HG03045 (cell line): ENCODE results near the gene NEK8.
A peak's percentile ranks its signal among the peaks of the same experiment; 100 is the strongest.
"Not testable (repeated sequence)": the region's sequence is repeated elsewhere in the genome, so short reads cannot be mapped to it uniquely, and the experiment has no call there.

ENCODE experiments used
- ATAC-seq: cut with Tn5 transposase; IDR thresholded peaks from one replicate; pipeline ENCODE4 v1.9.1; 2021; ENCODE audit warnings: mild to moderate bottlenecking, moderate library complexity; ENCODE audit not compliant: unreplicated experiment

Gene NEK8

DNA sequence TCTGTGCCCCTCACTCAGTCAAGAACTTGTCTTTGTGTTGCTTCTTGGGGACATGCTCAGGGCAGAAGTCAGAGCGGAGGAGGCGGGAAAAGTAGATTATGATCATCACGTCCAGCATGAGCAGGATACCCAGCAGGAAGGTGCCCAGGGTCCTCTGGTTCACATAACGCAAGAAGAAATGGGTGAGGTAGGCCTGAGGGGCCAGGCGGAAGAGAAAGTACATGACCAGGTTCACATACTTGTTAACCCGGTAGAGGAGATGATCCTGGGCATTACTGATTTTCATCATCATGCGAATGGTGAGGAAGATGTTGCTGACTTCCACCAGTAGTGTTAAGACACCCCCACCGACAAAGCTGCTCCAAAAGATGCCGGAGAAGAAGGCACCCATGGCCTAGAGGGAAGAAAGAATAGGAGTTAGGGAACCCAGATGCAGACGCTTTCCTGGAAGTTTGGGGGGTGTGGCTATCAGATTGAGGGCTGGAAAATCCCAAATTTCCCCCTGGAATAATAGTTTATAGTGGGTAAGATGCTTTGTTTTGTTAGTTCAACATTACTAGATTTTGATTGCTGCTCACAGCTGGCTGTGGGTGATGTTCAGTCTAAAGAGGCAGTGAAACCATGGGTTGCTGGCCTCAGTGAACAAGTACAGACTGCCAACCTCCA, 4.0 kb upstream of the NEK8 start:
- ATAC-seq: no peak

DNA sequence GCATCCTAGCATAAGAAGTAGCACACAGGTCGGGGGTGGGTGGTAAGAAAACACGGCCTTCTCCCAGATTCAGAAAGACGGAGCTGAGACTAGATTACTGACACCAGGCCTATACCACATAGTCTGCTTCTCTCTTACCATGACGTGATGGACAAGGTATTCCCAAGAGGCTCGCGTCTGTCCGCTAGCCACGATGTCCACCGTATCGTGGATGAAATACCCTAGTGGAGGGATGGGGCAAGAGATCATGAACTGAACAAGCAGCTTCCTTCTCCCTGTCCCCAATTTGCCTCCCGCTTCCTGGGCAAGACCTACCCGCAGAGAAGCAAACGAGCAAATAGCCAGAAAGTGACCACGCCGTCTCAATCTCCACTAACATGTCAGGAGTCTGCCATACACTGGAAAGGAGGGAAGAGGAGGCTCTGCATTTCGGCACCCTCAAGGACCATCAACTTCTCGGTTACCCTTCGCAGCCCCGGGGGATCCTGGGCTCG, 3.4 kb upstream of the NEK8 start:
- no peak for ATAC-seq

DNA sequence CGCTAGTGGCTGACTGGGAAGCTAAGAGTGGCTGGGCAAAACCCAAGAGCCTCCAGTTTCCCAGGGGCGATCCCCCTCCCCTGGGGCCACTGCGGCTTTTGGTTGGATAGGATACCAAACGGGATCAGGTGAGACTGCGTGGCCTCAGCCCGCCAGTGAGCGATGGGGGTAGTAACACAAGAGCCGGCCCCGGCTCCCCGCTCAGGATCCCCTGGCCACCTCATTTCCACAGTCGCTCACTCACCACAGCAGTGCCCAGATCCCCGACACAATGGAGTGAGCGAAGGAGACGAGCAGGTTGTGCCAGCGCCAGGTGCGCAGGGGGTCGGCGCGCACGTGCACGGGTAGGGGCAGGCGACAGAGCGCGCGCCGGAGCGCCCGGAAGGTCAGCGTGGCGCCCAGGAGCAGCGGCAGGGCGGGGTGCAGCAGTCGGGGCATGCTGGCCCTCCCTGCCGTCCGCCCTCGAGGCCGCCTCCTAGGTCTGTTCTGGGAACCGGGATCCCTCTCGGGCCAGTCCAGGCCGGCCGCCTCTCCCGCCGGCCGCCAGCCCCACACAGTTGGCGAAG, 2.8 kb upstream of the NEK8 start:
- peak; percentile 4 for ATAC-seq

DNA sequence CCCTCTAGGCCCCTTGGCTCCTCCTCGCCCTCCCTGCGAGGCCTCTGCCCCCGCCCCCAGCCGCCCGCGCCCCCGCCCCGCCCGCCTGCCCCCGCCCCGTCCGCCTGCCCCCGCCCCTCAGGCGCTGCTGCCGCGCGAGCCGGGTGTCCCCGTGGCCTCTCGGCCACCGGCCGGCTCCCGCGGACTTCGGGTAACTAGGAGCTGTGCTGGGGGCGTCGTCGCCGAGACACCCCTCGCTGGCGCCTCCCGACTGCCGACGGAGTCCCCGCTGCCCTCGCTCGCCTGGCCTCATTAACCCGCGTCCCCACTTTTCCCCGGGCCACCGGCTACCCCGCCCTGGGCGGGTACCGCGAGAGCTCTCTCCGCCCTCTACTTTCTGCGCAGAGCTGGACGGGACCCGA, 2.4 kb upstream of the NEK8 start, which contains the start of gene TLCD1:
TLCD1 (minus strand) TSS at position 8 of the 401 bp plus-strand sequence. CDS start 136 bp downstream, outside the sequence.
- peak; percentile 17 for ATAC-seq

DNA sequence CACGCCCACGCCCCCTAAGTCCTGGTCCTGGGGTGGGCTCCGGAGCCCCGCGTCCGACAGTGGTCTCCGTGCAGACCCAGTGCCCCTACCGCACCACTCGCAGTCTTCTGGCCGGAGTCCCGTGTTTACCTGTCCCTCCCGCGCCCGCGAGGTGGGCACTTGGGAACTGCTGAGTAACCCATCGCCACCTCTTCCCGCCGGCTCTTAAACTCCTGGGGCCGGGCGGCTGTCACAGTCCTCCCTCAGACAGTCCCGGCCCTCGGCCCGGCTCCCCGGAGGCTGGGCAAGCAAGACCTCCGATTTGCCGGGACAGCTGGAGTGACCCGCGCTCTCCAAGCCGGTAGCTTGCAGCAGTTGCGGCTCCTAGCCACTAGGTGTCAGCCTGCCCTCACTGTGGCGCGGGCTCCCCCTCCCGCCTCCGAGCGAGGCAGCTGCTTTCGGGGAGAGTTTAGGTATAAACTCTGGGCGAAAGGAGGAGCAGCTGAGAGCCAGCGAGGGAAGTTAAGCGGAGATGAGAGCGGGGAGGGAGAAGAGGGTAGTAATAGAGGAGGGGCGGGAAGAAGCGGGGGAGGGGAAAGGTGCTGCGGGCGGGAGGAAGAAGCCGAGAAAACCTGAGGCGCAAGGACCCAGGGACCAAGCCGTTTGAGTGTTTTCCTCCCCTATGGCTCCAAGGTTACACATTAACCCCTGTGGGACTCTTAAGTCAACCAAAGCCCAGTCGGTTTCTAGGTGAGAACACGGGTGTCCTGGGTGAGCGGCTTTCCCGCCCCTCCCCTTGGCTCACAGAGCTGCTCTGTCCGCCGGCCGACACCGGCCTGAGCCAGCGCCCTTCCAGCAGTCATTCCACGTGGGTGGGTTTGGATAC, 1.7 kb upstream of the NEK8 start:
- ATAC-seq: peak; percentile 31

DNA sequence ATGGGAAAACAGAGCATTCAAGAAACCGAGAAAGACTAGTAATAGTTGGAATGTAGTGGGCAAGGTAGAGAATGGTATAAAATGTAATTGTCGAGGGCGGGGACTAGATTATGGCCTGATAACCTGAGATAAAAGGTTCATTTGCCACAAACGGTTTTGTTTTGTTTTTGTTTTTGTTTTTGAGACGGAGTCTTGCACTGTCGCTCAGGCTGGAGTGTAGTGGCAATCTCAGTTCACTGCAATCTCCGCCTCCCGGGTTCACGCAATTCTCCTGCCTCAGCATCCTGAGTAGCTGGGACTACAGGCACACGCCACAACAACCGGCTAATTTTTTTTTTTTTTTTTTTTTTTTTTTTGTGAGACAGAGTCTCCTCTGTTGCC, 1.4 kb downstream of the NEK8 start:
- no peak for ATAC-seq

DNA sequence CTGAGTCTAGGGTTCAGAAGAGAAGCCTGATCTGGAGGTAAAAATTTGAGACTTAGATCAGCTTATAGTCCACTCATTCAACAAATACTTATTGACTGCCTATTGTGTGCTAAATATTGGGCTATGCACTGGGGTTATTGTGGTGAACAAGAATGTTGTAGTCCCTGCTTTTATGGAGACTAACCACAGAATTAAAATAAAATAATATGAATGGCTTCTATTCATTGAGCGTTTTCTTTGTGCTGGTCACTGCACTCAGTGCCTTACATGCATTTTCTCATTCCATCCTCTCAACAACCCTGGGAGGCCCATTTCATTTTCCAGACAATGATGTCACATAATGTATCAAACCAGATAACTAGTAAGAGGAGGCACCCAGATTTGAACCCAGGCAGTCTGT, 4.8 kb downstream of the NEK8 start:
- ATAC-seq: no peak

DNA sequence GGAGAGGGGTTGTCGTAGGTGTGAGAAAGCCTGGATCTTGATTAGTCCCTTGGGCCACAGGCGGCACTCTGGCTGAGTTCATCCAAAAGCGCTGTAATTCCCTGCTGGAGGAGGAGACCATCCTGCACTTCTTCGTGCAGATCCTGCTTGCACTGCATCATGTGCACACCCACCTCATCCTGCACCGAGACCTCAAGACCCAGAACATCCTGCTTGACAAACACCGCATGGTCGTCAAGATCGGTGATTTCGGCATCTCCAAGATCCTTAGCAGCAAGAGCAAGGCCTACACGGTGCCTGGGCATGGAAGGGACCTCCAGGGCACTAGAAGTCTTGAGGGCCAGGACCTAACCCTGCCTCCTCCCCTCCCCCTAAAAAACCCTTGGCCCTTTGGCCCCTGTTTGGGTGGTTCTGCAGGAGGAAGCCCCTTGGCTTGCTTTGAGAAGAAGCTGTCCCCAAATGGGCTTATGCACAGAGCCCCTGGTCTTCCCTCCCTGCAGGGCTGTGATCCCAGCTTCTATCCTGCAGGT, 6.2 kb downstream of the NEK8 start:
- no peak for ATAC-seq

DNA sequence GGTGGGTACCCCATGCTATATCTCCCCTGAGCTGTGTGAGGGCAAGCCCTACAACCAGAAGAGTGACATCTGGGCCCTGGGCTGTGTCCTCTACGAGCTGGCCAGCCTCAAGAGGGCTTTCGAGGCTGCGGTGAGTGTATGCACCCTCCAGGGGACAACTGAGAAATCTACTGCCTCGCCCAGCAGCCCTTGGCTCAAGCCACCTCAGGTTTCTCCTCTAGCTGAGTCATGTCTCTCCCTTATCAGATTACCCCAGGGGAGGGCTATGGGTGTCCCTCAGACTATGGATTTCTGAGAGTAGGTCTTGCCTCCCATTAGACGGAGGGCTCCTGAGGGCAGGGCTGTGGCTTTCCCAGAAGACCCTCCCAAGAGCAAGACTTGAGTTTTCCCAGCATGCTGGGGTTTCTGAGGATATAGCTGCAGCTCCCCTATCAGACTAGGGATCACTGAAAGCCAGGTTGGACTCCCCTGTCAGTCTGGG, 6.7 kb downstream of the NEK8 start:
- ATAC-seq: no peak

DNA sequence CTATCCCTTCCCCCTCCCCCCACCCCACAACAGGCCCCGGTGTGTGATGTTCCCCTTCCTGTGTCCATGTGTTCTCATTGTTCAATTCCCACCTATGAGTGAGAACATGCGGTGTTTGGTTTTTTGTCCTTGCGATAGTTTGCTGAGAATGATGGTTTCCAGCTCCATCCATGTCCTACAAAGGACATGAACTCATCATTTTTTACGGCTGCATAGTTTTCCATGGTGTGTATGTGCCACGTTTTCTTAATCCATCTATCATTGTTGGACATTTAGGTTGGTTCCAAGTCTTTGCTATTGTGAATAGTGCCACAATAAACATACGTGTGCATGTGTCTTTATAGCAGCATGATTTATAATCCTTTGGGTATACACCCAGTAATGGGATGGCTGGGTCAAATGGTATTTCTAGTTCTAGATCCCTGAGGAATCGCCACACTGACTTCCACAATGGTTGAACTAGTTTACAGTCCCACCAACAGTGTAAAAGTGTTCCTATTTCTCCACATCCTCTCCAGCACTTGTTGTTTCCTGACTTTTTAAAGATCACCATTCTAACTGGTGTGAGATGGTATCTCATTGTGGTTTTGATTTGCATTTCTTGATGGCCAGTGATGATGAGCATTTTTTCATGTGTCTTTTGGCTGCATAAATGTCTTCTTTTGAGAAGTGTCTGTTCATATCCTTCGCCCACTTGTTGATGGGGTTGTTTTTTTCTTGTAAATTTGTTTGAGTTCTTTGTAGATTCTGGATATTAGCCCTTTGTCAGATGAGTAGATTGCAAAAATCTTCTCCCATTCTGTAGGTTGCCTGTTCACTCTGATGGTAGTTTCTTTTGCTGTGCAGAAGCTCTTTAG, 7.6 kb downstream of the NEK8 start:
- ATAC-seq: not testable (repeated sequence)

DNA sequence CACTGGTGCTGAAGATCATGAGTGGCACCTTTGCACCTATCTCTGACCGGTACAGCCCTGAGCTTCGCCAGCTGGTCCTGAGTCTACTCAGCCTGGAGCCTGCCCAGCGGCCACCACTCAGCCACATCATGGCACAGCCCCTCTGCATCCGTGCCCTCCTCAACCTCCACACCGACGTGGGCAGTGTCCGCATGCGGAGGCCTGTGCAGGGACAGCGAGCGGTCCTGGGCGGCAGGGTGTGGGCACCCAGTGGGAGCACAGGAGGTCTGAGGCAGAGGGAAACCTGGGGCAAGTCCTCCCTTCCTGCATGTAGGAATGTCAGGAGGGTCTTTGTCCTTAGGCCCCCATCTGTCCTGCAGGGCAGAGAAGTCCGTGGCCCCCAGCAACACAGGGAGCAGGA, 8.7 kb downstream of the NEK8 start:
- ATAC-seq: no peak

DNA sequence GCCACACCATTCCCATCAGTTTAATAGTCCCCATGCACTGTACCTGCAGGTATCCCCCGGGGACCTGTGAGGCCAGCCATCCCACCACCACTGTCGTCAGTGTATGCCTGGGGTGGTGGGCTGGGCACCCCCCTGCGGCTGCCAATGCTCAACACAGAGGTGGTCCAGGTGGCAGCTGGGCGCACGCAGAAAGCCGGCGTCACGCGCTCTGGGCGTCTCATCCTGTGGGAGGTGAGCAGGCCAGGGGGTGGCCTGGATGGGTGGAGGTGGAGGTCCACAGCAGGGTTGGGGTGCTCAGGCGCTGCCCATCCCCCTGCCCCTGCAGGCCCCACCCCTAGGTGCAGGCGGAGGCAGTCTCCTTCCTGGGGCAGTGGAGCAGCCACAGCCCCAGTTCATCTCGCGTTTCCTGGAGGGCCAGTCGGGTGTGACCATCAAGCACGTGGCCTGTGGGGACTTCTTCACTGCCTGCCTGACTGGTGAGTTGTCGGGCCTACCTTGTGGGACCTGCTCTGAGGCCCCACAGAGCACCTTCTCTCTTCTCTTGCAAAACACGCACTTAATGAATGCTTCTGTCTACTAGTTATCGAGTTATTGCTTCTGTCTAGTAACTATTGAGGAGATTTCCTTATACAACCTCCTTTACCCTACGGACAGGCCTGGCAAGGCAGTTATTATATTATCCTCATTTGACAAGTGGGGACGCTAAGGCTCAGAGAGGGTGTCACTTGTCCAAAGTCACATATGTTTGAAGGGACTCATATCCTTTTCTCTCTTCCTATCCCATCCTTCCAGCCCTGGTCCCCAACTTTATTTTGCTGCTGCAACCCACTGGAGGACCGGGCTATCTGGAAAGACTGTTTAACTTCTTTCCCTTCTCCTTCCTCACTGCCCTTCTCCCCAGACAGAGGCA, 9.4 kb downstream of the NEK8 start:
- no peak for ATAC-seq

DNA sequence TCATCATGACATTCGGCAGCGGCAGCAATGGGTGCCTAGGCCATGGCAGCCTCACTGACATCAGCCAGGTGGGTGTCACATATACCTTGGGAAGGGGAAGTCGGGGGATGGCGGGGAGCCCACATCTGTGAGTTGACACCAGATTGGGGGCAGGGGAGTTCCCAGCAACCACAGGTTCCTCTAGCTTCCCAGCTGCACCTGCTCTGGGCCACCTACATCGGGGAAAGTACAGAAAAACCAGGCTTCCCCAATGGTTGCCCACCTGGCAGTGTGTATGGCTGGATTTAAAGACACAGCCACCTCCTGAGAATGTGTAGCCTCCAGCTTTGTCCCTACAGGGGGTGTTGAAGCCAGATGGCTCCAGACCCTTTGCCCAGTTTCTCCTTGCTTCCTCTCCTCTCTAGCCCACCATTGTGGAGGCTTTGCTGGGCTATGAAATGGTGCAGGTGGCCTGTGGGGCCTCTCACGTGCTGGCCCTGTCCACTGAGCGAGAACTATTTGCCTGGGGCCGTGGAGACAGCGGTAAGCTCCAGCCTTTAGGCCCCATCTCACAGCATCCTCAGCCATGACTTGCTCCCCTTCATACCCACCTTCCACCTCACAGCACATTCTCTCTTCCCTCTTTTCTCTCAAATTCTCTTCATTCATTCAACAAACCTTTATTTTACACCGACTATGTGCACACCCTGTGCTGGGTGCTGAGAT, 10.2 kb downstream of the NEK8 start:
- ATAC-seq: no peak

DNA sequence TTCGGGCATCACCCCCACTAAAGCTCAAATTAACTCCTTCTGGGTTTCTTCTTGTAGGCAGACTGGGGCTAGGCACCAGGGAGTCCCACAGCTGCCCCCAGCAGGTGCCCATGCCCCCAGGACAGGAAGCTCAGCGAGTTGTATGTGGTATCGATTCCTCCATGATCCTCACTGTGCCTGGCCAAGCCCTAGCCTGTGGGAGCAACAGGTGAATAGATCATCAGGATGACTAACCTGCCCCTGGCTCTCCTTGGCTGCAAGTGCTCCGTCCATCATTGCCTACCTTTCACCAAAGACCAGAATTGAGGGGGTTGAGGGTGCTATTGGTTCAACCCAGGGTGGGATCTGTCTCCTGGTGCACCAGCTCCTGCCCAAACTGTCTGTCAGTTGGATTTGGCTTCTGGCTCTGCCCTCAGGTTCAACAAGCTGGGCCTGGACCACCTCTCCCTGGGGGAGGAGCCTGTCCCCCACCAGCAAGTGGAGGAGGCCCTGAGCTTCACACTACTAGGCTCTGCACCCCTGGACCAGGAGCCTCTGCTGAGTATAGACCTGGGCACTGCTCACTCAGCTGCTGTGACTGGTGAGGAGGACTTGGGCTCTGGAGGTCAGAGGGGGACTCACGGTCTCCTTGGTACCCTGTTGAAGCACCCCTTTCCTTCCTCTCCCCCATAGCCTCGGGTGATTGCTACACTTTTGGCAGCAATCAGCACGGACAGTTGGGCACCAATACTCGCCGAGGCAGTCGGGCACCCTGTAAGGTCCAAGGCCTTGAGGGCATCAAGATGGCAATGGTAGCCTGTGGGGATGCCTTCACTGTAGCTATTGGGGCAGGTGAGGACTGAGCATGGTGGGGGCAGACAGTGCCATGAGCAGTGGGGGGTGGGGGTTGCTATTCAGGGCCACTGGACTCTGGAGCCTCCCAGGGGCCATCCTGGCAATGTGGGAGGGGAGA, 12.1 kb downstream of the NEK8 start:
- no peak for ATAC-seq

DNA sequence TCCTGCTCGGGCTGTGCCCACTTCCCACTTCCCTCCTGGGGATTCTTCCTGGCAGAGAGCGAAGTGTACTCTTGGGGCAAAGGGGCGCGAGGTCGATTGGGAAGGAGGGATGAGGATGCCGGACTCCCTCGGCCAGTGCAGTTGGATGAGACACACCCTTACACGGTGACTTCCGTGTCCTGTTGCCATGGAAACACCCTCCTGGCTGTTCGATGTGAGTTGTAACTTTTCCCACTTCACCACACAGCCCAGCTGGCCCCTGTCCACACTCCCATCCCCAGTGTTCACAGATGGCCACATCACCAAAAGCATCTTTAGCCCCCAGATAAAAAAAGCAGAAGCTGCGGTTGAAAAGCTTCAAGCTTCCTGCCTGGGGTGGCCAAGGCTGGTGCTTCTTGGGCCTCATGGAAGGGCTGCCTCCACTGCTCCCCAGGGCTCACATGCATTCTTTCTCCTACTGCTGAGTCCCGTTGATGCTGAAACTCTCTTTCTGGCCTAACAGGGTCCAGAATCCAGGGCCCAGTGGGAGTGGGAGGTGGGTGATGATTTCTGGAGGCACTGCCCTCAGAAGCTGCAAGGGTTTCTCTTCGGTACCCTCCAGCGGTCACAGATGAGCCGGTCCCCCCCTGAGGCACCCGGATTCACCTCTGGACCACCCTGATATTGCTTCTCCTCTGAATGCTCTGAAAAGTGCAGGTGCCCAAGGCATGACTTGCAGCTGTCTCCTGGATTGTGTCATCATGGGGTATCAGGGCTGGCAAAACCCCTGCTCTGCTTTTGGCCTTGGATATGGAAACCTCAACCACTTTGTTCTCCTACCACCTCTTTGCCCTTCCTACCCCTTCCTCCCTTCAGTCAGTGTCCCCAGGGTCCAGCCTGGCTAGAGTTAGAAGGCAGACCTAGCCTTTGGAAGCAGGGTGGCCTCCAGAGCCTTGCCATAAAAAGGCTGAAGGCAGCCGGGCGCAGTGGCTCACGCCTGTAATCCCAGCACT, 13.1 kb downstream of the NEK8 start:
- no peak for ATAC-seq
